ENCODE data around the gene GNAT1.

Gene GNAT1

GRCh38 chr3:50190936-50191660 is at the start of gene GNAT1:
GNAT1 (plus strand) TSS chr3:50191610; CDS start chr3:50191726, 116 bp downstream.
- no peak for DNase-seq (ENCODE audit: low read depth in 2 of 2)

- DNase-seq (ENCODE audit: low read depth in 2 of 2), result no peak
Measured at GRCh38 chr3:50146316-50146901, 45.0 kb upstream of the GNAT1 start.

GRCh38 chr3:50147016-50147415 is 44.4 kb upstream of the GNAT1 start:
- DNase-seq (ENCODE audit: low read depth in 2 of 2), result no peak

- no peak for DNase-seq (ENCODE audit: low read depth in 2 of 2)
Measured at GRCh38 chr3:50147447-50147846, 44.0 kb upstream of the GNAT1 start.

GRCh38 chr3:50147861-50148260 is 43.5 kb upstream of the GNAT1 start:
- DNase-seq (ENCODE audit: low read depth in 2 of 2), result no peak

GRCh38 chr3:50150404-50150750 is 41.0 kb upstream of the GNAT1 start:
- DNase-seq (ENCODE audit: low read depth in 2 of 2), result no peak

GRCh38 chr3:50150863-50151686 is 40.3 kb upstream of the GNAT1 start:
- no peak for DNase-seq (ENCODE audit: low read depth in 2 of 2)

GRCh38 chr3:50151728-50152127 is 39.7 kb upstream of the GNAT1 start:
- no peak for DNase-seq (ENCODE audit: low read depth in 2 of 2)

GRCh38 chr3:50153782-50154475 is 37.5 kb upstream of the GNAT1 start:
- no peak for DNase-seq (ENCODE audit: low read depth in 2 of 2)

GRCh38 chr3:50154476-50154839 is 37.0 kb upstream of the GNAT1 start:
- no peak for DNase-seq (ENCODE audit: low read depth in 2 of 2)

- peak; percentile 57 to 66 for DNase-seq (ENCODE audit: low read depth in 2 of 2)
Measured at GRCh38 chr3:50154840-50155490, 36.4 kb upstream of the GNAT1 start, which contains the start of gene SEMA3F. SEMA3F (plus strand) TSS chr3:50155324; CDS start chr3:50159623, 4,299 bp downstream.

GRCh38 chr3:50155491-50155878 is 35.9 kb upstream of the GNAT1 start:
- no peak for DNase-seq (ENCODE audit: low read depth in 2 of 2)

GRCh38 chr3:50155891-50156290 is 35.5 kb upstream of the GNAT1 start:
- DNase-seq (ENCODE audit: low read depth in 2 of 2), result no peak

GRCh38 chr3:50156549-50157493 is 34.6 kb upstream of the GNAT1 start:
- no peak for DNase-seq (ENCODE audit: low read depth in 2 of 2)

GRCh38 chr3:50157827-50158529 is 33.4 kb upstream of the GNAT1 start:
- no peak for DNase-seq (ENCODE audit: low read depth in 2 of 2)

GRCh38 chr3:50158530-50159146 is 32.8 kb upstream of the GNAT1 start:
- no peak for DNase-seq (ENCODE audit: low read depth in 2 of 2)

- no peak for DNase-seq (ENCODE audit: low read depth in 2 of 2)
Measured at GRCh38 chr3:50160561-50160983, 30.8 kb upstream of the GNAT1 start.

GRCh38 chr3:50161320-50161719 is 30.1 kb upstream of the GNAT1 start:
- DNase-seq (ENCODE audit: low read depth in 2 of 2), result no peak
